ENCODE data around the gene ATF6.
A peak's percentile ranks its signal among the peaks of the same experiment; 100 is the strongest.
"Not testable (repeated sequence)": the region's sequence is repeated elsewhere in the genome, so short reads cannot be mapped to it uniquely, and the experiment has no call there.

ATF6 gene

GRCh38 chr1:161766102-161766981 is at the start of gene ATF6:
TSS of gene ATF6 (plus strand) at chr1:161766320. CDS start at chr1:161766361, 41 bp downstream.
- DNase-seq: peak; percentile 75

DNA sequence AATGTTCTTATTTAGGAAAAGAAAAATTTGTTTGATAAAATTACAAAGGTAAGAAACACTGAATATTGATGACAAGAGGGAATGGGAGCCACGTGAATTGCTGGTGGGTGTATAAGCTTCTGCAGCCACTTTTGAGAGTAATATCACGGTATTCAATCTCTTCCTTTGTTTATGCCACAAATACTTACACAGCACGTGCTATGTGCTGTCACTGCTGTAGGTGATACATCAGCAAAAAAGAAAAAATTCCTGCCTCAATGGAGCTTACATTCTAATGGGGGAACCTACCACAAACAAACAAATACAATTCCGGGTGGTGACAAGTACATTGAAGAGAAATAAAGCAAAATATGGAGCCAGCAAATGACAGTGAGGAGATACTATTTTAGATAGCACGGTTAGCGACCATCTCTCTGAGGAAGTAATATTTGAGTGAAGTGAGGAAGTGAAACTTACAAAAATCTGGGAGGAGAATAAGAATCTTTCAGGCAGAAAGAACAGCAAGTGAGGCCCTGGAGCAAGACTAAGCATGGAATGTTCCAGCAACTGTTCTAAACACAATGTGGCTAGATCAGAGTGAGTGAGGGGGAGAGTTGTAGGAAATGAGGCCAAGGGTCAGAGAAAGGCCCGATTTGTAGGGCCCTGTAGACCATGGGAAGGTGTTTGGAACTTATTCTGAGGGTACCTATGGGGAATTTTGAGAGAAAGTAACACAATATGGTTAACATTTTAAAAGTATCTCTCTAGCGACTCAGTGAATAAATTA is 47.4 kb upstream of the ATF6 start:
- no peak for DNase-seq

GRCh38 chr1:161719325-161719611 is 46.9 kb upstream of the ATF6 start:
- no peak for DNase-seq

GRCh38 chr1:161720422-161720821 is 45.7 kb upstream of the ATF6 start:
- no peak for DNase-seq

GRCh38 chr1:161720956-161721737 is 45.0 kb upstream of the ATF6 start, which contains the start of gene FCRLB:
TSS of gene FCRLB (plus strand) at chr1:161721544. CDS start at chr1:161722673, 1,129 bp downstream.
- no peak for DNase-seq

DNA sequence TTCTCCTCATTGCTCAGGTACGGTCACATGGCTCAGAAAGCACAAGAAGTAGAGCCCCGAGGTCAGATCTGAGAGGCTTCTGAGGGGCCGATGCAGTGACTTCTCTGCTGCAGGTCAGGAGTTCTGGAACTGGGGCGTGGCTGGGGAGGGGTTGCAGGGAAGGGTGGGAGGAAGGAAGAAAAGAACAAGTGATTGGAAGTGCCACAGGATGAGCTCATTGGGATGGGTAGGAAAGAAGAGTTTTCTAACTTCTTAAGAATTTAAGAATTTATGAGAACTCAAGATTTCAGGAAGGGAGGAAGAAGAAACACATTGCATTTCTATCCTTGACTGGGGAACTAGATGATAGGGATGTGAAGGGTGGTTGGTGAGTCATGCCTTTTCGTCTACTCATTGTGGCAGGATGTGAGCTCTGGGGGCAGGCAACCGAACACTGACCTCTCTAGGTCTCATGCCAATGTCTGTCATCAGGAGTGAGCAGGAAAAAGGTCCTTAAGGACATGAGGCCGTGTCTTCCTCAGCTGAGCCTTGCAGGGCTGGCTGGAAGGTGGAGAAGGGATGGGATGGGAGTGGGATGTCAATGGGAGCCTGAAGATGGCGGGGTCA is 44.3 kb upstream of the ATF6 start:
- DNase-seq: no peak

GRCh38 chr1:161722406-161722805 is 43.7 kb upstream of the ATF6 start:
- DNase-seq: no peak

DNA sequence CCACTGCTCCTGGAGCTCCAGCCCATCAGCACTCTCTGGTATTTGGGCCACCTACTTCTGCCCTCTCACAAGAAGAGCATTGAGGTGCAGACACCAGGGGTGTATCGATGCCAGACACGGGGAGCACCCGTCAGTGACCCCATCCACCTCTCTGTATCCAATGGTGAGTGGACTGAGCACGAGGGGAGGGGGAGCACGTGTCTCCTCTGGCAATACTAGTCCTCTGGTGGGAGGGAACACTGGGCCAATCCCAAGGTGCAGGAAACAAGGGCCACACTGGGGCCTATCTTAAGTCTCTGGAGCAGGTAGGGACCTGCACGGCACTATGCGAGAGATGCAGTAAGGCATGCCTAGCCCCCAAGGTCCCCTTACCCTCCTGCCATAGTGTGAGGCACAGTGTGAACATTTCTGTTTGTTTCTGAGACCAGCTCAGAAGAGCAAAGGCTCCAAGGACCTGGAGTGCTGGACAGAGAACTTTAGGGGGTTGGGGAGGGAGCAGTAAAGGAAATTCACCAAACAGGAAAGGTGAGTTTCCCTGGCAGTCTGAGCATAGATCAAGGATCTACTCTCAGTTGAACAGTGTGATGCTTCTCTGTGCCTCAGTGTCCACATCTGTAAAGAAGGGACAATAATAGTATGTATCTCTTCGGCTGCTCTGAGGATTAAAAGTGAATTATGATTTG is 42.5 kb upstream of the ATF6 start:
- no peak for DNase-seq

- DNase-seq: not testable (repeated sequence)
Observed at GRCh38 chr1:161725258-161725907, 40.7 kb upstream of the ATF6 start.

GRCh38 chr1:161725908-161726472 is 40.1 kb upstream of the ATF6 start:
- peak; percentile 27 for DNase-seq

DNA sequence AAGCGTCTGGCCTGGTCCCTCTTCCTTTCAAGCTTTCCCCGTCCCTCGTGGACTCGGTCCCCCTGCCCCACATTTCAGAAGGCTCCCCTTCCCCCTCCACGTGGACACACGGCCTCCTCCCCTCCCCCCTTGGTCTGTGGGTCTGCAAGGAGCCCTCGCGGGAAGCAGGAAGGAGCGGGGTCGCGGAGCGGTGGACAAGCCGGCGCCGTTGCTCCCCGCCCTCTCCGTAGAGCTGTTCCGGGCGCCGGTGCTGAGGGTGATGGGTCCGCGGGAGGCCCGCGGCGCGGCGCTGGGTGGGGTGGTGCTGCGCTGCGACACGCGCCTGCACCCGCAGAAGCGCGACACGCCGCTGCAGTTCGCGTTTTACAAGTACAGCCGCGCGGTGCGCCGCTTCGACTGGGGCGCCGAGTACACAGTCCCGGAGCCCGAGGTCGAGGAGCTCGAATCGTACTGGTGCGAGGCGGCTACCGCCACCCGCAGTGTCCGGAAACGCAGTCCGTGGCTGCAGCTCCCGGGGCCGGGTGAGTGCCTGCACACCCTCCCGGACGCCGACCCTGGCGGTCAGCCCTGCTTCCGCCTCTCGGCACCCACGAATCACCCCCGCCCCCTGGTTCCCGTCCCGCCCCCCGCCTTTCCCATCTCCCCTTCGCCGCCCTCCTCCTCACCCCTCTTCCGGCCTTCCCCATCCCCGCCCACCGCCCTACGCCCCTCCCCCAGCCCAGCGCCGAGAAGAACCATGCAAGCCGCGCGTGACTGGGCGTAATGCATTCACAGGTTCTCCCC is 39.5 kb upstream of the ATF6 start:
- peak; percentile 64 for DNase-seq

- no peak for DNase-seq
Observed at GRCh38 chr1:161727256-161727924, 38.7 kb upstream of the ATF6 start.

DNA sequence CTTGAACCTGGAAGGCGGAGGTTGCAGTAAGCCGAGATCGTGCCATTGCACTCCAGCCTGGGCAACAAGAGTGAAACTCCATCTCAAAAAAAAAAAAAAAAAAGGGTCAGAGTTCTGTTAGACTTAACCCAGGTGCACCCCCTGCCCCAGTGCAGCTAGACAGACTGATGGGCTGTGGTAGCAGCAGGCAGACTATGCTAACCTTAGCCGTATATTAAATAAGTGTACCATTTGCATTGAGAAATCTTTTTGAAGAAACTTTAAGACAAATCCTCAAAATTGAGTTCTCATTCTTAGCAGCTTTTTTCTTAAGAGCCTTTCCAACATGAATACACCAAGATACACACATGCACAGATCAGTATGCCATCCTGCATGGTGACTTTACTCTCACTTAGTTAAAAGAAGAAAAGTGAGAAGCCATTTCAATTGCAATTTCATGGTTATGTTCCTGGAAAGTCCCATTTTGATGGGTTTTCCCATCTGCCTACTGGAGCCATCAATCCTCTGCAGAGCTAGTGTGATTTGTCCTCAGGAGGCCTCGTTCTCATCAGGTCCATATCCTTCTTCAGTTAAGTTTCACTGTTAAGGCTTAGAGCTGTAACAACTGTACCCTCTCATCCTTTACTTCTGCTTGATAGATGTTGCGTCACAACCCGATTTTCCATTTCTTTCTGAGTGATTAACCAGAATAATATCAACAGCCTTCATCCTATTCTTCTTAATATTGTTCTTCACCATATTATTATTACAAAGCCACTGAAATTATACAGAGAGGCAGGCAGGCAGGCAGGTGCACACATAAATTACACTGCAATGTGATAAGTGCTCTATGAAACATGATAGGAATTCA is 37.5 kb upstream of the ATF6 start:
- no peak for DNase-seq

DNA sequence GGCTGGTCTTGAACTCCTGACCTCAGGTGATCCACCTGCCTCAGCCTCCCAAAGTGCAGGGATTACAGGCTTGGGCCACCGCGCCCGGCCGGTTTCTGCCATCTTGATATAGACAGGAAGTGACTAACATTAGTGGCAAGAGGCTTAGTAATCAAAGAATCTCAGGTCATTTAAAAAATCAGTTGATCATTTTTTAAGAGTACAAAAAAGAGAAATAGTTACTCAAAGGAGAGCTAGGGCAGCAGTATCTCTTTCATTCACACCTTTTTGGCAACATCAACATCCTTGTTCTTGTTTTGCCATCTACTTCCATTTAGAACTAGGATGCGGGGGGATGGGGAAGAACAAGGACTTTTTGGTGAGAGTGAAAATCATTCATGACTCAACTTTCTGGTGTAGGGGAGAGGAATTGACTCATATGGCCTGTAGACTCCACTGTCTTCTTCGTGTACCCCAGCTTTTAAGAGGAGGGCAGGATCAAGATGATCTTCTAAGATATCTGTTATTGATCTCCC is 36.0 kb upstream of the ATF6 start:
- peak; percentile 24 for DNase-seq

- DNase-seq: no peak
Observed at GRCh38 chr1:161731241-161731640, 34.9 kb upstream of the ATF6 start.

- no peak for DNase-seq
Observed at GRCh38 chr1:161731981-161732718, 34.0 kb upstream of the ATF6 start.

DNA sequence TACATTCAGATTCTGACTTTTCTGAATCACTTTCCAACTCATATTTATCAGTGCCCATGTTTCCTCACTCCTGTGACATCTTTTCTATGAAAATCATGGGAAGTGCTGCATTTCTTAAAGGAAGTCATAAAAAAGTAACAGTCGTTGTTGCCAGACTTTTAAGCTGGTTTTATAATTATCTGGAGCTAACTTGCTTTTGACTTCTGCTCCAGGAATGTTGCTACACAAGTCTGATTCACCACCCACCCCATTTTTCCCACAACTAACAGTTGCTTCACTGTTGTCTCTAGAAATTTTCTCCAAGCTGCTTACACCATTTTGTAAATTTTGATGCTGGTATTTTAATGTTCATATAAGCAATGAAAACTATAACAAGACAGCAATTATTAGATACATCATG is 32.6 kb upstream of the ATF6 start:
- no peak for DNase-seq

GRCh38 chr1:161735837-161736236 is 30.3 kb upstream of the ATF6 start:
- no peak for DNase-seq
